Measurements from ENCODE around the gene PRKN.
A peak's percentile ranks its signal among the peaks of the same experiment; 100 is the strongest.

PRKN gene

DNA sequence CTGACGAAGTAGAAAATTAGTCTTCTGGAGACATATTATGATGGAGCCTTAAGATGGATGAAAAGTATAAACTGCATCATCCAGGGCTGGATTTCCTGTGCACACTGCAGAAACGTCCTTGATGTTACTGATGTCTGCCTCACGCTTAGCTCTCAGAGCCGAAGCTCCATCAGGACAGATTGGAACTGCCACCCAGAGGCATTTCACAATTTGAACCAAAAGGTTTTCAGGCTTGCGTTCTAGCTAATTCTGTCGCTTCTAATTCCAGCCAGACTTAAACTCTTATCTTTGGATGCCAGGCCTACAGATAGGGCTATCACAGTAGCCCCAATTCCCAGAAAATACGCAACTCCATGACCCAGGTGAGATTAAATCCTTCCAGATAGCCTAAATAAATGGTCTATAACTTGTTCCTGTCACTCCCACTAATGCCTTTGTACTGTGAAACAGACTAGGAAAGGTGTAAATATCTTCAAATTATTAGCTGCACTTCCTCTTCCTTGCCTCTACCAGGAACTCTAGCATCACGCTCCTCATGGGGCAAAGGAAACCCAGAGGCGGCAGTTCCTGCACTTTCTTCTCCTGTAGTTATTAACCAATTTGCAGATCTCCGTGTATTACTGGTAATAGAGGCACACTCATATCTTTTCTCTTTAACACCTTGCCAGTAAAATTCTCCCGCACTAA, 634.6 kb downstream of the PRKN start:
- DNase-seq = no peak

DNA sequence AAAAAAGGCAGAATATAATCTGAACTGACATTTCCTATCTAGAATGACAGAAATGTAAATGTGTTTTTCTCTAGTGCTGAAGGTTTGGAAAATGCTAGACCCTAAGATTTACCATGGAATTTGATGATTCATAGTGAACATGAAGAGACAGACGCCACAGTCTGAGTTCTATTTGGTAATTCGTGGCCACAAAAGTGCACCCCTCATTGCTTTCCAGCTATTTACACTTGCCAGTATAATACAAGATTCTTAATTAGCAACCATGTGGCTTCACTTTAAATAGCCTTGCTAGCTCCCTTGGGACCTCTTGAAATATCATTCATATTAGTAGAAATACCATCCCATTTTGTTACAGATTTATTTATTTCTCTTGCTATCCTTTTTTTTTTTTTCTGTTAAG, 636.8 kb downstream of the PRKN start:
- DNase-seq = no peak

DNA sequence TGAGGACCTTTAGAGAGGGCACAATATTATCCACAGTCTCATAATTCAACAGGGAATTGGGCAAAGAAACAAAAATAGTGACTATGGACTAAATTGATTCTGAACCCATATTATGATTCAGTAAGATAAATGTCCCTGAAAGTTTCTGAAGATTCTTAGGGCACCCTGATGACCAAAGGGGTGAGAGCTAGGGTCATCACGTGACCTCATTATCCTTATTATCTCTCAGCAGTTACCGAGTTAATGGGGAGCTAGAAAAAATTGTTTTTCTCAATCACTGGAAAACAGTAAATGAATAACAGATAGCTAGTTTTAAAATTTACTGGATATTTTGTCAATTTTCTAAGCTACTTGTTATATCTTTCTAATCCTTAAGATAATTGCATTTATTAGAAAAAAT, 639.5 kb downstream of the PRKN start:
- DNase-seq = no peak

DNA sequence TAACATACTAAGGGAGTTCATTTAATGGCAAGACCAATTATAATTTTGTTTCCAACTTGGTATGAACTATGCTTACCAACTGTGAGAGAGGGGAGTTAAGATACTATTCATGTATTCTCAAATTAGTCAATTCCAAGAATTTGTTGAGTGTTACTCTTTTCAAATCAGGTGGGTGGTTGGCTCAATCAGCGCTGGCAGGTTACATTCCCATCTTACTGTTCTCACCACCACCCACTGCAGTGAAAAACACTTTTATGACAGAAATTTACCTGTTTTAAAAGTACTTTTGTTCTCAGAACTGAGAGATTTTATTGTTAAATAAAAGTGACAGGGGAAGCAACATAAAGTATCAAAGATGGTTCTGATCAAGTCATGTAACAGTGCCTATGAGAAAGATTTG, 642.0 kb downstream of the PRKN start:
- no peak for DNase-seq

DNA sequence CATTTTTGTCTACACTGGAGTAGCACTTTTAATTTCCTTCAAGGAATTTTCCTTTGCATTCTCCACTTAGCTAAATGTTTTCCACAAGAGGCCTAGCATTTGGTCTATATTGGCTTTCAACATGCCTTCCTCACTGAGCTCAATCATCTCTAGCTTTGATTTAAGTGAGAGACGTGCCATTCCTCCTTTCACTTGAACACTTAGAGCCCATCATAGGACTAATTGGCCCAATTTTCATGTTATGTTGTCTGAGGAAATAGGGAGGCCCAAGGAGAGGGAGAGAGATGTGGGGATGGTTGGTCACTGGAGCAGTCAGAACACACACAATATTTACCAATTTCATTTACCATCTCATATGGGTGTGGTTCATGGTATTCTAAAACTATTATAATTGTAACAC, 645.0 kb downstream of the PRKN start:
- DNase-seq = no peak

DNA sequence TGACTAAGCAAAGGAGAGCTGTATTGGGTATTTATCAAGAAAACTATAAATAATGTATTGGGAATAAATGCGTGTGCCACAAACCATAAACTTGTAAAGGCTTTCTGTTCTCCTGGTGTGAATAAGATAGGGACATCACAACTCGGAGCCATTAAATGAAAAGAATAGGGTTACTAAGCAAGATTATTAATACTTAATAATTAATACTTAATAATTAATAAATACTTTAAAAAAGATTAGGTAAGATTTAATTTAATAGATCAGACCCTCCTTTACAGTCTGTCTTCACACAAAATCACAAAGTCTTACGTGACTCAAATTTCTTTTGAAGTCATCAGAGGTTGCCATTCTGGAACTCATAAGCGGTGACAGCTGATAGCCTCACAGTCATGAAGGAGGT, 648.9 kb downstream of the PRKN start:
- DNase-seq = no peak

DNA sequence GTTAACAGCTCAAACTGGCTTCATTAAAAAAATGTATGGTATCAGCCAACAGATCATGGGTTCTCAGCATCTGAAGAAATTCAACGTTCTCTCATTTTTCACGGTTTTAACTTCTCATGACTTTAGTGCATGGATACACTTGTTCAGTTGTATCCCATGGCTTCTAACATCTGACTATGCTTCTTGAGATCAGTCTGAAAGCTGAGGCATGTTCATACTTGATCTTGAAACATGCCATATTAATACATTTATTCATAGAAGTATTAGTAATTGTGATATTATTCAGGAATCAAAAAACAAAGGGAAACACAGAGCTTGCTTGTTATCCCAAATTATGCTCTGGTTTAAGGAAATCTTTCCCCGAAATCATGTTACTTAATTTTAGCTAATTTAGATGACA, 649.4 kb downstream of the PRKN start:
- no peak for DNase-seq

DNA sequence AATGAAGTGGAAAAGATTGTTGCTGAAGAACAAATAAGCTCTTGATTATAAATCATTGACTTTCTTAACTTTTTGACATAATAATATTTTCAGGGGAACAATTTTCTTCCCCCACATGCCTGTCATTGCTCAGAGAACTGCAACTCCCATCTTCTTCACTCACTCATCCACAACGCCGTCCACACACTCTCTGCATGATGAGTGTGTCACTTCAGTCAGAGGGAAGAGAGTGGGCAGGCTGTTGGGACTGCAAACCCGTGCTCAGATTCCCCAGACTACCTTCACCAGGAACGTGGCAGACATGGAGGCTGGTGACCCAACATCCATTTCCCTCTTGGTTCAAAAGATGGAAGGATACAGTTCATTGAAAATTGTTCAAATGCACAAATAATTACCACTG, 650.8 kb downstream of the PRKN start:
- DNase-seq = no peak

DNA sequence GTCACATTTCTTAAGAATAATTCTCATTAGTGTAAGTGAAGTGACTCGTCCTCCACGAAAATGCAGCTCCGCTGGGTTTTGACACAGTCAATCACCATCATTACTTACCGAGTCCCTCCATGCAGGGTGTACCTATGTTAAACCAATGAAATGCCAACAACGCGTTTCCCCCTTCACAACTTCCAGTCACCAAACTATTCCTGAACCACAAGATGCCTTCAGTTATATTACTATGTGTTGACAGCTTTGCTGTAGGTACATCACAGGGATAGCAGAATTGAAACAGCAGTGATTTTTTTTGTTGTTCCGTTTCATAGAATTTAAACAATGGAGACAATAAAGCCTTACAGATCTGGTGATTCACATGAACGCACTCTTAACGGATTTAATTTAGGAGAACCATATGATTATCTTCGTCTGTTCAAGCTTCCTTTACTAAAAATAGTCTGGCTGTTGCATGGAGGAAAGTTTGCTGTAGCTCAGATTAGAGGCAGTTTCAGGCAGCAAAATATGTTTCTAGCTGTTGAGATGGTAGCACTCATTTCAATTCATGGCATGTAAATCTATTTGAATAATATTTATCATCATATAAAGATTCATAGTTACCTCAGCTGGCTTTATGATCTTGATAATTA, 652.8 kb downstream of the PRKN start:
- DNase-seq = no peak

DNA sequence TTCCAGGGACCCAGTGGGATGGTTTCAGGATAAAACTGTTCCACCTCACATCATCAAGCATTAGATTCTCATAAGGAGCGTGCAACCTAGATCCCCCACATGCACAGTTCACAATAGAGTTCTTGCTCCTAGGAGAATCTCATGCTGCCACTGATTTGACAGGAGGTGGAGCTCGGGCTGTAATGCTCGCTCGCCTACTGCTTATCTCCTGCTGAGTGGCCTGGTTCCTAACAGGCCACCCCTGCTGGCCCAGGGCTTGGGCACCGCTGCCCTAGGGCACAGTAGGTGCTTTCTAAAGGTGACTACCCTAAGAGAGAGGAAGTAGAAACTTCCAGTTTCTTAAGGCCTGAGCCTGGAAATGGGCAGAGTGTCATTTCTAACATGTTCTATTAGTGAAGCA, 656.9 kb downstream of the PRKN start:
- no peak for DNase-seq

DNA sequence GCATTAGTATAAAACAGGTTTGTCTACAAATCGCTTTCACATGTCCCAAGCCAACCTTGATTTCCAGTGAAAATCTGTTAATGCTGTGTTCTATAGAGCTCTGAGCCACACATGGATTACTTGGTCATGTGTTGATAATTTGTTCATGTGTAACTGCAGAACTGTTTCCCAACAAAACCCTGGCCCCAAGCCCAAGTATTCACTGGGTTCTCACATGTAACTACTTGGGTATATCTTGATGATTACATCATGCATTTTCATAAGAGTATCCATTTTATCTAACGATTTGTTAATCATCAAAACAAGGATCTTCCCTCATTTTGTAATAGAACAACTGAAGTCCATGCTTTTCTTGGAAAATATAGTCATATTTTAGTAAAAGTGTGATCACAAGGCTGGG, 657.6 kb downstream of the PRKN start:
- DNase-seq = no peak

DNA sequence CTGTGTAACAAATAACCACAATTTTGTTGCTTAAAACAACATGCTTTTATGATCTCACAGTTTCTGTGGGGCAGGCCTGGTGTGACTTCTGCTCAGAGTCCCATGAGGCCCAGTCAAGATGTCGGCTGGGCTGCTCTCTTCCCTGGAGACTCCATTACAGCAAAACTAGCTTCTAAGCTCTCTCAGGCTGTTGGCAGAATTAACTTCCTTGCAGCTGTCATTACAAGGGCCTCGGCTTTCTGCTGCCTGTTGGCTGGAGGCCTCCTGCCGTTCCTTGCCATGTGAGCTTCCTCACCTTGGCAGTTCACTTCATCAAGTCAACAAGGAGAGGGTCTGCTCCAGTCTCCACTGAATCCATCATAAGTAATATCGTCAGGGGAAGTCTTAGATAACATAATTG, 659.2 kb downstream of the PRKN start:
- DNase-seq = no peak

DNA sequence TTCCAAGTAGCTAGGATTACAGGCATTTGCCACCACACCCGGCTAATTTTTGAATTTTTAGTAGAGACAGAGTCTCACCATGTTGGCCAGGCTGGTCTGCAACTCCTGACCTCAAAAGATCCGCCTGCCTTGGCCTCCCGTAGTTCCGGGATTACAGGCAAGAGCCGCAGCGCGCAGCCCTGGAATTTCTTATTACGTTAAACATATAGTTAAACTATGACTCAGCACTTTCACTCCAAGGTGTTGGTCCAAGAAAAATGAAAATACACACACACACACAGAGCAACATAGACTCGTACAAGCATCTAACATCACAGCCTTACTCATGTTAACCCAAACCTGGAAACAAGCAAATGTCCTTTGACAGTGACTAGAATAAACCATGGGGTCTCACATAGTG, 663.9 kb downstream of the PRKN start:
- DNase-seq = no peak

DNA sequence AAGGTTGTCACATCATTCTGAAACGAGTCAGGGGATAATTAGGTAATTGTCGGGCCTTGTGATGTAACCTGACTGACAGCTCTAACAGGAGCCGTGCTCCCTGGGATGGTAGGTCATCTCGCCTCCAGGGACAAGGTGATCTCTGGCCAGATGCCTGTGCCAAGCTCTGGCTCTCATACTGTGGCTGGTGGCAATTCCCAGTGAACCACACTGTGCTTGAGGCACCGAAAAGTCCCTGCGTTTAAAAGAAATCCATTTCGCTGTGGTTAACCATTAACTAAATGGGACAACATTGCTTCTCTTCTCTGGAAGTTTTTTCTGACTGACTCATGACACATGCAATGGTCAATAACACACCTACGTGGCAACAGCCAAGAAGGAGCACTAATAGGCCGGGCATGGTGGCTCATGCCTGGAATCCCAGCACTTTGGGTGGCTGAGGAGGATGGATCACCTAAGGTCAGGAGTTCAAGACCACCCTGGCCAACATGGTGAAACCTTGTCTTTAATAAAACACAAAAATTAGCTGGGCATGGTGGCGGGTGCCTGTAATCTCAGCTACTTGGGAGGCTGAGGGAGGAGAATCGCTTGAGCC, 669.2 kb downstream of the PRKN start:
- DNase-seq = no peak

DNA sequence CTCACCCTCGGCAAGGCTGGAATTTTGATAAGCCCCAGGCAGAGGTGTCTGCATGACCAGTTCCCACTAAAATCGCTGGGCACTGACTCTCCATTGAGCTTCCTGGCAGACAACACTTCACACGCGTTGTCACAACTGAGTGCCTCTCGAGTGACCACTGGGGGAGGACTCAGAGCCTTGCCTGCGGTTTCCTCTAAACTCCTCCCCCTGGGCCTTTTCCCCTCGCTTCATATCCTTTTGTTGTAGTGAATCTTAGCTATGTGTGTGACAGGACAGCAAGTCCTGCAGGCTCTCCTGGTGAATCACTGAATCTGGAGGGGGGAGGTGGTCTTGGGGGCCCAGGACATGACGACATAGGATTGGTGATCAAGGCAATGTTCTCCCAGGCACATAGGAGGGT, 670.8 kb downstream of the PRKN start:
- DNase-seq = no peak

DNA sequence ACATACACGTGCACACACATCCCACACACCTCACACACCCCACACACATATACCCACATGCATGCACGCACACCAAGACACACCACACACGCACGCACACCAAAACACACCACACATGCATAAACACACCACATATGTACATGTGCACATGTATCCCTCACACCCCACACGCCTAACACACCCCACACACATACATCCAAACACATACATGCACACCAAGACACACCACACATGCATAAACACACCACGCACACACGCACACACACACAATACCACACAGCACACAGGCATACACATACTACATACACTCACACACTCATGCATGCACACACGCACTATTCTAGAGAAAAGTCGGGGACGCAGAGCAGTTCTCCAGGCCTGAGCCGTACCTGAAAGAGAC, 671.5 kb downstream of the PRKN start:
- no peak for DNase-seq

DNA sequence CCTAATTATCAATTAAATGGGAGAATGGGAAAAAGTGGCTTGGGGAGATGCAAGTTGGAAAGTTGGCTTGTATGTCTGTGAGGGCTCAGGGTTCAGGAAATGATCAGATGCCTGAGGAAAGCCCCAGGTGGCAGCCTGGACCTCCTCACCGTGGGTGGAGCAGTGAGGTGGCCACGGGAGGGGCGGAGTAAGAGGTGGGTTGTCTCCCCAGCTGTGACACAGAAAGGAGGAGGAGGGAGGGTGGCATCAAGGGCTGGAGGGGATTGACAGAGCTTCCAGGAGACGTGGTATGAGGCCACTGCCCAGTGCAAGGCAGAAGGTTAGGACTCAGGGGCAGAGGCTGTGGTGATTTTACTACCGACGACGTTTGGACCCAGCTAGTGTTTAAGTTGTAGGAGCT, 672.2 kb downstream of the PRKN start:
- no peak for DNase-seq

DNA sequence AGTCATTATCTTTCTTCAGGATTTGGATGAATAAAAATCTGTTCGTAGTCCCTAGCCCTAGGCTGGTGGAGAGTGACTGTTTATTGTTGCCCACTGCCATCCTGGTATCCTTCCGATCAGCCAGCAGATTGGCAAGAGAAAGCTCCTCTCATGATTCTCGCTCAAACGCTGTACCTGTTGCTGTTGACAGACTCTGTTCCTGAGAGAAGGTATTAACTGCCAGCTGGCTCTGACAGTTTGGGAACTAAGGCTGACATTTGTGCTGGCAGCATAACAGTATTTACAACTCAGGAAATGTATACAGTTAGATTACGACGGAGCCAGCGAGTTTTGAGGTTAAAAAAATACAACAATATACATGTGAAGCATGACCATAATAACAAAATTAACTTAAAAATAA, 674.5 kb downstream of the PRKN start:
- no peak for DNase-seq

DNA sequence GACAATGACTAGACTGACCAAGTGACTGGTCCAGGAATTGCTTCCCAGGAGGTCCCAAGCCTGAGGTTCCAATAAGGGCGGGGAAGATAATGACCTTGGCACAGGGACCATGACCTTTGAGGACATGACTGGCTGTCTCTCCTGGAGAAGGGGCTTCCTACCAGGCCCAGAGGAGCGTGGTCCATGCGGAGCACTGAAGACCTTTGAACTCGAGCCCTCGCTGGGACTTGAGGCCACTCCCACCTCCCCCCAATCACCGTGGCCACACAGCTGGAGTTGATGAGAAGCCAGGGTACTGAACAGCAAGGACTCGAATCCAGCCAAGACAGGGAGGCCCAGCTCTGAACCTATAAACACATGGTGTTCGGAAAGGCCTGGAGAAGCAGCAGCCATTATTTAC, 677.0 kb downstream of the PRKN start:
- DNase-seq = no peak

DNA sequence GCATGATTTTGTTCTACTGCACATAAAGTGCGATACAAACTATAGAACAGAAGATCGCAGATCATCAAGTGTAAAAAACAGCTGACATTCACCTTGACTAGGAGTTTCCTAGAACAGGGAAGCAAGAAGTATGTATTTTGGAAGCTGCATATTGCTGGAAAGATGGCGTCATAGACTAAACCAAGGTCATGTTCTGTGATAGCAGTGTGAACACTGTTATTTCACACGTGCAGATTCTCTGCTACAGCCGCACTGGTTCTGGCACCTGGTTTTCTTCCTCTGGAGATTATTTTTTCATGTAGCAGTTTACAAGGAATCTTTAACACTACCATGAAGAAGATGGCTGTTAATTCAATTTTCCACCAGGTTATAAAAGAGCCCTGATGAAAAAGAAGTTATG, 681.2 kb downstream of the PRKN start:
- no peak for DNase-seq

DNA sequence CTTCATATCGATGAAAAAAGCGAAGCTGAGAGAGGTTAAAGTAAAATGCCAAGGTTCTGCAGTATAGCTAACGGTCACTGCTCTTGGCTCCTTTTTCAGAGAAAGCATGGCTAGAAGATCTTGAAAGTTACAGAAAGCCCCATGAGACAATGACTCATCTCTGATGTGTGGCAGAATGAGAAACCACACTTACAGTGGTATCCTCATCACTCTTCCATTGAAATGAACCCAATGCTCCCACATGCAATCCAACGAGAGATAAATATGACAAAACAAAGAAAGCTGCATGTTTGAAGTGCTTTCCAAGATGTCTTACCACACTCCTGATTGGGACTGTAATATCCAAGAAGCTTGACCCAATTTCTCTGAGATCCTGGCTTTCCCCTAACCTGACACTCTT, 694.9 kb downstream of the PRKN start:
- DNase-seq = peak; percentile 32

DNA sequence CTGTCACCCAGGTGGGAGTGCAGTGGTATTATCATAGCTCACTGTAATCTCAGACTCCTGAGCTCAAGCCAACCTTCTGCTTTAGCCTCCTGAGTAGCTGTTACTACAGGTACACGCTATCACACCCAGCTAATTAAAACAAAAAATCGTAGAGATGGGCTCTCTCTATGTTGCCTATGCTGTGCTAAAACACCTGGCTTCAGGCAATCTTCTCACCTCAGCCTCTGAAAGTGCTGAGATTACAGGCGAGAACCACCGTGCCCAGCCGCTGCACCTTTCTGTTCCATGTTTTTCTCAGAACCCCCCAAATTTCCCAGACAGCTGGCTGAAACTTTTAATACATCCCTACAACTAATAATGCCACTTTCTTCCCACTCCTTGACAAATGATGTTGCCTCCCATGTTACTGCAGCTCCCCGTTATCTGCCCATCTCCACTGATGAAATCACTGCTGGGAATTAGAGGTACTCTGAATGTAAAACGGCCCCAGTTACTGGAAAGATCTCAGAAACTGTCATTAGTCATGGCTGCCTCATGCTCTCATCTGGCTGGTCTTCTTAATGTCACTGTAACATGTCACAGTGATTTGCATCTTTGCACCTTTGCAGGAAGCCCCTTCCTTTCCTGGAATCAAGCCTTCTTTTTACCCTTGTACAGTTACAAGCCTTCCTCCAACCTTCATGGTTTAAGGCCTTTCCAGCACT, 697.5 kb downstream of the PRKN start:
- DNase-seq = peak; percentile 22

DNA sequence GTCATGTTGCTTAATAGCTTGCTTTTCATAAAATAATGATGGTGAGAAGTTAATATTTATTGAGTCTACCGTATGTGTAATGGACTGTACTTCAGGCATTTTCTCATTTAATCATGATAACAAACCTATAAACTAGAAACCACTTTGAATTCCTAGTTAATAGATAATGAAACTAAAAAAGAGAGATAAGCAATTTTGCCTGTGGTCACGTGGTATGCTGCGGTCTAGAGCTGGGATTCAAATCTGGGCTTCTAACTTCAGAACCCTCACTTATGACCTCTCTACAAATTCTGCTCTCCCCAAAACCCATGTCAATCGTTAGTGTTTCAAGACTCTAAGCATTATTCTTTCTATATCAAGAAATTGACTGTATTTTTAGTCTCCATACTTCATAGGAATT, 700.7 kb downstream of the PRKN start:
- DNase-seq = no peak

DNA sequence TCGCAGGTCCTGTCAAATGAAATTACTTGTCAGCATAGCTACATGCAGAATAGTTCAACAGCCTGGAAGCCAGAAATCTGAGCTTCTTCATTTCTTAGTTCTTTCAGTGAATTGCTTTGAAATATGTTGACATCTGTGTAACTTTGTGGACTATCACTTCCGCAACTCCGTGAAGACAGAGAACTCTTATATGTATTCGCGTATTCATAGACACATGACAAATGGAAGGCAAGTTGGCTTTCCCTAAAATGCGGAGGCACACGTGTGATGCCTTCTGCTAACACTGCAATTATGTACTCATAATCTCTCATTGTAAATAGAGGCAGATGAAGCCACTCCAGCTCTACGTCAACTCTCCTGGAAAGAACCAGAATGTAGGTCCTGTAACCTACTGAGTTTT, 701.5 kb downstream of the PRKN start:
- DNase-seq = no peak

Measured in activated CD4-positive, alpha-beta T cell treated with anti-CD3 and anti-CD28 coated beads, Interleukin-2, amount 50 U/mL, for 16 hours (primary cell).